Measurements from ENCODE around the gene ACACA. TPM values are rescaled to one million over a fixed set of nuclear protein-coding genes. Genes with fewer than 3 reads are reported as not detected.

Gene ACACA
- total RNA-seq, 2 donors from 2014 or later = 8.6 to 10.2 TPM

GRCh38 chr17:37106049-37106448 is 300.6 kb downstream of the ACACA start:
- Histone ChIP-seq H3K27me3 (no peaks in the 10 kb centered on the region), H3K4me1 (no peaks in the 10 kb centered on the region), H3K9me3 (no peaks in the 10 kb centered on the region), H3K4me3 (no peak overlapping the region), H3K36me3 (peaks cover 12% of the 10 kb centered on the region), H3K27ac (no peak overlapping the region)
- DNase-seq (ENCODE audit: low spot score) = no peak
- TF ChIP-seq, protein P1, sequence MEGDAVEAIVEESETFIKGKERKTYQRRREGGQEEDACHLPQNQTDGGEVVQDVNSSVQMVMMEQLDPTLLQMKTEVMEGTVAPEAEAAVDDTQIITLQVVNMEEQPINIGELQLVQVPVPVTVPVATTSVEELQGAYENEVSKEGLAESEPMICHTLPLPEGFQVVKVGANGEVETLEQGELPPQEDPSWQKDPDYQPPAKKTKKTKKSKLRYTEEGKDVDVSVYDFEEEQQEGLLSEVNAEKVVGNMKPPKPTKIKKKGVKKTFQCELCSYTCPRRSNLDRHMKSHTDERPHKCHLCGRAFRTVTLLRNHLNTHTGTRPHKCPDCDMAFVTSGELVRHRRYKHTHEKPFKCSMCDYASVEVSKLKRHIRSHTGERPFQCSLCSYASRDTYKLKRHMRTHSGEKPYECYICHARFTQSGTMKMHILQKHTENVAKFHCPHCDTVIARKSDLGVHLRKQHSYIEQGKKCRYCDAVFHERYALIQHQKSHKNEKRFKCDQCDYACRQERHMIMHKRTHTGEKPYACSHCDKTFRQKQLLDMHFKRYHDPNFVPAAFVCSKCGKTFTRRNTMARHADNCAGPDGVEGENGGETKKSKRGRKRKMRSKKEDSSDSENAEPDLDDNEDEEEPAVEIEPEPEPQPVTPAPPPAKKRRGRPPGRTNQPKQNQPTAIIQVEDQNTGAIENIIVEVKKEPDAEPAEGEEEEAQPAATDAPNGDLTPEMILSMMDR (IDR thresholded peaks at IDR 0.05) = no peak

GRCh38 chr17:37103231-37103630 is 303.4 kb downstream of the ACACA start:
- TF ChIP-seq, protein P1 (IDR thresholded peaks at IDR 0.05) = no peak
- H3K4me1 ChIP-seq = no peaks in the 10 kb centered on the region
- no peaks in the 10 kb centered on the region for H3K36me3 ChIP-seq

DNA sequence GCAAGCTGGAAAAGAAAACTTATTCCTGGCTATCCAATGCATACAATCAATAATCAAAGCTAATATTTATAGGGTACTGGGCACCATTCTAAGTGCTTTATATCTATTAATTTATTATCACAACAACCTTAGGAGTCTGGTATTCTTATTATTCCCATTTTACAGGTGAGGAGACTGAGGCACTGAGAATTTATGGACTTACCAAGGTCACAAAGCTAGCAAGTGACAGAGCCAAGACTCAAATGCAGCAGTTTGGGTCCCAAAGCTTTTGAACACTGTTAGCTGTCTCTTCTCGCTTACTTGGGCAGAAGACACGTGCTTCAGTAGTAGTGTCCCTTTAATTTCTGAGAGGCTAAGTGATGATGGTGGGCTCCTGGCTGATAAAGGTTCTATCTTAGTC is 305.3 kb downstream of the ACACA start:
- no peaks in the 10 kb centered on the region for H3K9me3 ChIP-seq
- TF ChIP-seq, protein P1 (IDR thresholded peaks at IDR 0.05) = no peak
- peaks cover 16% of the 10 kb centered on the region for H3K36me3 ChIP-seq
- no peak for DNase-seq (ENCODE audit: low spot score)
- no peak overlapping the region for H3K4me3 ChIP-seq
- no peaks in the 10 kb centered on the region for H3K4me1 ChIP-seq
- H3K27ac ChIP-seq = no peak overlapping the region
- no peaks in the 10 kb centered on the region for H3K27me3 ChIP-seq

More at GRCh38 chr17:37103231-37103630, 303.4 kb downstream of the ACACA start:
- Histone ChIP-seq H3K27me3 (no peaks in the 10 kb centered on the region), H3K27ac (no peak overlapping the region), H3K9me3 (no peaks in the 10 kb centered on the region), H3K4me3 (no peak overlapping the region)
- DNase-seq (ENCODE audit: low spot score) = no peak

GRCh38 chr17:37100231-37100630 is 306.4 kb downstream of the ACACA start:
- peaks cover 27% of the 10 kb centered on the region for H3K36me3 ChIP-seq
- no peak for DNase-seq (ENCODE audit: low spot score)
- H3K4me3 ChIP-seq = no peak overlapping the region
- no peaks in the 10 kb centered on the region for H3K27me3 ChIP-seq
- TF ChIP-seq, protein P1 (IDR thresholded peaks at IDR 0.05) = no peak
- H3K27ac ChIP-seq = no peak overlapping the region
- no peaks in the 10 kb centered on the region for H3K4me1 ChIP-seq
- H3K9me3 ChIP-seq = no peaks in the 10 kb centered on the region

DNA sequence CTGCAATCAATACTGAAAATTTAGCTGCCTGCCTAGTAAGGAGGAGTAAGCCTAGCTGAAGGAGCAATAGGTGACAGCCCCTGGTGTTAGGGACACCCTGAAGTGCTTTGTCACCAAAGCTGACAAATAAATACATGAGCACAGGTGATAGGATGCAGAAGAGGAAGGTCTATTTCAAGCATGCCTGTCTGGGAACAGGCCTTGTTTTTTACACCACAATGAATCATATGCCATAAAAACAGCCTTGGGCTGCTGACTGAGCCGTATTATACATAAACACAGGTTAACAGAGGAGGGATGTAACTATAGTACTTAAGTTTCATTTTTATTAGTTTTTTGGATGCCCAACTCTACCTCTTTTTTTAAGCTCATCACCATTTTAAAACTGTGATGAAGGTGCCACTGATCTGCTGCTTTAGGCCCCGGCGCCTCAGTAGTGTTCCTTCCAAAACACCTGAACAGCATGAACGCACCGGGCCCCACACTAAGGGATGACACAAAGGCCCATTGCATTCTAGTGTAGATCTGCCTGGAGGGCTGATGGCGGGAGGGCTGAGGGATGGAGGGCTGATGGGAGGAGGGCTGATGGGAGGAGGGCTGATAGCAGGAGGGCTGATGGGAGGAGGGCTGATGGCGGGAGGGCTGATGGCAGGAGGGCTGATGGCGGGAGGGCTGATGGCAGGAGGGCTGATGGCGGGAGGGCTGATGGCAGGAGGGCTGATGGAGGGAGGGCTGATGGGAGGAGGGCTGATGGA is 307.5 kb downstream of the ACACA start:
- Histone ChIP-seq H3K36me3 (peaks cover 31% of the 10 kb centered on the region), H3K4me1 (no peaks in the 10 kb centered on the region), H3K9me3 (no peaks in the 10 kb centered on the region), H3K27ac (no peak overlapping the region), H3K27me3 (no peaks in the 10 kb centered on the region), H3K4me3 (no peak overlapping the region)
- no peak for DNase-seq (ENCODE audit: low spot score)
- TF ChIP-seq, protein P1 (IDR thresholded peaks at IDR 0.05) = no peak

- no peaks in the 10 kb centered on the region for H3K4me1 ChIP-seq
- H3K27me3 ChIP-seq = no peaks in the 10 kb centered on the region
- no peak for DNase-seq (ENCODE audit: low spot score)
- no peak overlapping the region for H3K27ac ChIP-seq
- H3K4me3 ChIP-seq = no peak overlapping the region
- TF ChIP-seq, protein P1 (IDR thresholded peaks at IDR 0.05) = no peak
- H3K9me3 ChIP-seq = no peaks in the 10 kb centered on the region
- H3K36me3 ChIP-seq = peaks cover 31% of the 10 kb centered on the region
These were observed 308.5 kb downstream of the ACACA start for GRCh38 chr17:37098152-37098551.

All from right atrium auricular region (tissue), 2 donors.